Mucosa of stomach (tissue), 1 donor: ENCODE results near the gene TMEM98.
A peak's percentile ranks its signal among the peaks of the same experiment; 100 is the strongest.

Source experiments
- H3K27me3 ChIP-seq: one replicate; pipeline ENCODE4 v1.7.0; 2013; ENCODE audit warnings: mild to moderate bottlenecking, low read length; ENCODE audit not compliant: control insufficient read depth, insufficient read depth
- H3K36me3 ChIP-seq: one replicate; pipeline ENCODE4 v1.7.0; 2013; ENCODE audit warnings: low read length; ENCODE audit not compliant: control insufficient read depth, insufficient read depth
- H3K4me1 ChIP-seq: one replicate; pipeline ENCODE4 v1.7.0; 2013; ENCODE audit warnings: mild to moderate bottlenecking, low read length; ENCODE audit not compliant: control insufficient read depth, insufficient read depth
- H3K4me3 ChIP-seq: one replicate; pipeline ENCODE4 v1.7.0; 2013; ENCODE audit warnings: low read length
- H3K9ac ChIP-seq: one replicate; pipeline ENCODE4 v1.7.0; 2013; ENCODE audit warnings: mild to moderate bottlenecking, low read length, moderate library complexity
- H3K9me3 ChIP-seq: one replicate; pipeline ENCODE4 v1.7.0; 2013; ENCODE audit warnings: mild to moderate bottlenecking, low read length, moderate library complexity; ENCODE audit not compliant: control insufficient read depth
- donor health status: Pancreatic carcinoma.

TMEM98 gene

GRCh38 chr17:32901743-32902142 is 26.2 kb upstream of the TMEM98 start:
- Histone ChIP-seq H3K27me3 (no peaks in the 10 kb centered on the region), H3K4me1 (peaks cover 3% of the 10 kb centered on the region), H3K9me3 (no peaks in the 10 kb centered on the region), H3K36me3 (no peaks in the 10 kb centered on the region), H3K4me3 (no peak overlapping the region), H3K9ac (no peak overlapping the region)

GRCh38 chr17:32903774-32904673 is 23.9 kb upstream of the TMEM98 start:
- Histone ChIP-seq H3K36me3 (no peaks in the 10 kb centered on the region), H3K9ac (no peak overlapping the region), H3K4me3 (no peak overlapping the region), H3K27me3 (no peaks in the 10 kb centered on the region), H3K4me1 (no peaks in the 10 kb centered on the region), H3K9me3 (no peaks in the 10 kb centered on the region)

GRCh38 chr17:32904891-32905290 is 23.1 kb upstream of the TMEM98 start:
- H3K9ac ChIP-seq, result no peak overlapping the region
- peaks cover 3% of the 10 kb centered on the region for H3K4me1 ChIP-seq
- H3K36me3 ChIP-seq, result no peaks in the 10 kb centered on the region
- H3K27me3 ChIP-seq, result no peaks in the 10 kb centered on the region
- no peak overlapping the region for H3K4me3 ChIP-seq
- H3K9me3 ChIP-seq, result no peaks in the 10 kb centered on the region

DNA sequence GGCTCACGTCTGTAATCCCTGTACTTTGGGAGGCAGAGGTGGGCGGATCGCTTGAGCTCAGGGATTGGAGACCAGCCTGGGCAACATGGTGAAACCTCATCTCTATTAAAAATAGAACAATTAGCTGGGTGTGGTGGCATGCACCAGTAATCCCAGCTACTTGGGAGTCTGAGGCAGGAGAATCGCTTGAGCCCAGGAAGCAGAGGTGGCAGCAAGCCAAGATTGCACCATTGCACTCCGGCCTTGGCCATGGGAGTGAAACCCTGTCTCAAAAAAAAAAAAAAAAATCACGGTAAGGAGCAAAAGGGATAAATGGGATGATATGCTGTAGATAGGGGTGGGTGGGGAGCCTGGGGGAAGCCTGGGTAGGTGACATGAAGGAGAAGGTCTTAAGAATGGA is 20.4 kb upstream of the TMEM98 start:
- Histone ChIP-seq H3K27me3 (no peaks in the 10 kb centered on the region), H3K9me3 (no peaks in the 10 kb centered on the region), H3K4me1 (peaks cover 28% of the 10 kb centered on the region), H3K9ac (no peak overlapping the region), H3K4me3 (no peak overlapping the region), H3K36me3 (no peaks in the 10 kb centered on the region)

- Histone ChIP-seq H3K9me3 (no peaks in the 10 kb centered on the region), H3K36me3 (no peaks in the 10 kb centered on the region), H3K4me3 (no peak overlapping the region), H3K4me1 (peaks cover 35% of the 10 kb centered on the region), H3K27me3 (no peaks in the 10 kb centered on the region), H3K9ac (peak overlapping the region; percentile 35)
These were observed 18.1 kb upstream of the TMEM98 start for GRCh38 chr17:32909787-32910369.

DNA sequence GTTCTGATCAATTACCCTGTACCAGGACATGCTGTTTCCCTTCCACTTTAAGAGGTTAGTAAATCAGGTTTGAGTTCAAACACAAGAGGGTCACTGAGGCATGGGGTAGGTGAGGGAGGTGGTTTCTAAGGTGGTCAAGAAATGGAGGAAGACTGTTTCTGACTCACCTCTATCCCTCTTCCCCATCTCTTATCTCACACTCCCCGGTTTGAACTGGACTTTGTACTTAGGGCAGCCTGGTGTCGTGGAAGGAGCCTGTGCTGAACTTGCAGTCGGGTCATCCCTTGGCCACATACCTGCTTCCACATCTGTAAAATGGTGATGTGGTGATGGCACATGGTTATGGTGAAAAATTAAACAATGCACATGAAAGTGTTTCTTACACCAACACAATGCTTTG is 17.2 kb upstream of the TMEM98 start:
- Histone ChIP-seq H3K9ac (peak overlapping the region; percentile 35), H3K4me3 (no peak overlapping the region), H3K9me3 (no peaks in the 10 kb centered on the region), H3K4me1 (peaks cover 44% of the 10 kb centered on the region), H3K27me3 (no peaks in the 10 kb centered on the region), H3K36me3 (no peaks in the 10 kb centered on the region)

- Histone ChIP-seq H3K9ac (peak overlapping the region; percentile 31), H3K36me3 (no peaks in the 10 kb centered on the region), H3K27me3 (no peaks in the 10 kb centered on the region), H3K4me3 (peak overlapping the region; percentile 26), H3K4me1 (peaks cover 55% of the 10 kb centered on the region), H3K9me3 (no peaks in the 10 kb centered on the region)
These were observed 15.6 kb upstream of the TMEM98 start for GRCh38 chr17:32912218-32912897.

DNA sequence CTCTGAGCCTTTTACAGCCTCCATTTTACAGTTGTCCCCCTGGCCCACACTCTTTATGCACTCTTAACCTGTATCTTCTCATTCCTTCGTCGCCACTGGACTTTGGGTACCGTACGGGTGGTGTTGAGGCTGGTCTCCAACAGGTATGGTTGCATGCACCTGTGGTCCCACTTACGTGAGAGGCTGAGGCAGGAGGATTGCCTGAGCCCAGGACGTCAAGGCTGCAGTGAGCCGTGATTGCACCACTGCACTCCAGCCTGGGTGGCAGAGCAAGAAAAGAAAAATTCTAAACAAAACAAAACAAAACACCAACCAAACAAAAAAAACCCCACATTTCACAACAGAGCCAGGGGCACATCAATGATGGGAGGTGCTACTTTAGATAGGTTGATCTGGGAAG is 14.4 kb upstream of the TMEM98 start:
- no peaks in the 10 kb centered on the region for H3K9me3 ChIP-seq
- no peak overlapping the region for H3K9ac ChIP-seq
- H3K4me1 ChIP-seq, result peaks cover 55% of the 10 kb centered on the region
- no peaks in the 10 kb centered on the region for H3K27me3 ChIP-seq
- H3K36me3 ChIP-seq, result no peaks in the 10 kb centered on the region
- H3K4me3 ChIP-seq, result no peak overlapping the region

- peaks cover 55% of the 10 kb centered on the region for H3K4me1 ChIP-seq
- H3K4me3 ChIP-seq, result no peak overlapping the region
- H3K36me3 ChIP-seq, result no peaks in the 10 kb centered on the region
- no peak overlapping the region for H3K9ac ChIP-seq
- H3K27me3 ChIP-seq, result no peaks in the 10 kb centered on the region
- no peaks in the 10 kb centered on the region for H3K9me3 ChIP-seq
These were observed 13.8 kb upstream of the TMEM98 start for GRCh38 chr17:32914181-32914580.

DNA sequence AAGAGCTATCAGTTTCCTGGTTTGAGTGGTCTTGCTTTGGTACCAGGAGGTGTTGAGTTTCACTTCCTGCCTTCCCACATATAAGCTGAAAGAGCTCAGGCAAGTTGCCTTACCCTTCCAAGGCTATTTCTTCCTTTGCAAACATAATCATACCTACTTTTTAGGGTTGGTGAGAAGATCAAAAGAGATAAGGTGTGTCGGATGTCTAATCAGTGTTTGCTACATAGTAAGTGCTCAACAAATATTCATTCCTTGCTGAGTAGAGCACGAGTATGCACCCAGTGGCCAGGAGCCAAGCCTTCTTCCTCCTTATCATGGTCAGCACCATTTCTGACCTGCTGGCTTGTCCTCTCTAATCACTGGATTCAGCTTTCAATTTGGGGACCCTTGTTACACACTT is 12.7 kb upstream of the TMEM98 start:
- Histone ChIP-seq H3K9me3 (no peaks in the 10 kb centered on the region), H3K9ac (no peak overlapping the region), H3K27me3 (no peaks in the 10 kb centered on the region), H3K4me3 (no peak overlapping the region), H3K36me3 (no peaks in the 10 kb centered on the region), H3K4me1 (peaks cover 48% of the 10 kb centered on the region)

DNA sequence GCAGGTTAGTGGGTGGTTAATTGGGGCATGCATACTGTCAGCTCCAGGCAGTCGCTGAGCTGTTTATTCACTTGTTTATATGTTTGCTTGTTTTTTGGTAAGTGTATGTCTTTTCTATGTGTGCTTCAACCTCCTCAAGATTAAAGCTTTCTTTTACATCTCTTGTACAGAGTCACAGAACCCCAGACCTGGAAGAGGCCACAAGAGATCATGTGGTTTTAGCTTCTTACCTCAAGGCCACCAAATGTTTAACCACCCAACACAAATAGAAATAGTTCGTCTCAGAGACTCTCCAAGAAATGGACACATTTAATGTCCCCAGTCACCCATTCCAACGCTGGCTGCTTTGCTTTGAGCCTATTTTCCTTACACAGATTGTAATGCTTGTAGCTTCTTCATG is 11.8 kb upstream of the TMEM98 start:
- Histone ChIP-seq H3K36me3 (no peaks in the 10 kb centered on the region), H3K9me3 (no peaks in the 10 kb centered on the region), H3K9ac (no peak overlapping the region), H3K27me3 (no peaks in the 10 kb centered on the region), H3K4me3 (no peak overlapping the region), H3K4me1 (peaks cover 39% of the 10 kb centered on the region)

GRCh38 chr17:32917081-32917480 is 10.9 kb upstream of the TMEM98 start:
- H3K27me3 ChIP-seq, result no peaks in the 10 kb centered on the region
- no peak overlapping the region for H3K4me3 ChIP-seq
- peaks cover 30% of the 10 kb centered on the region for H3K4me1 ChIP-seq
- no peak overlapping the region for H3K9ac ChIP-seq
- no peaks in the 10 kb centered on the region for H3K9me3 ChIP-seq
- no peaks in the 10 kb centered on the region for H3K36me3 ChIP-seq
